A549 (cell line): Measurements from ENCODE around the gene MXD4.

Source experiments
- CEBPB ChIP-seq, 2 experiments: fragments of >200 bp in 1 of 2; sonication (Bioruptor Twin) in 1 of 2; formaldehyde crosslinking in 1 of 2; IDR thresholded peaks; 2 replicates each; pipeline ENCODE4 v1.6.1; 2012 to 2016
- EP300 ChIP-seq, 2 experiments: fragments of >200 bp; sonication (Bioruptor Twin); formaldehyde crosslinking; IDR thresholded peaks; 2 replicates in 1 of 2; 3 replicates in 1 of 2; pipeline ENCODE4 v1.6.1; 2016 to 2017
- MAX ChIP-seq: IDR thresholded peaks from 2 replicates; pipeline ENCODE4 v1.6.1; 2012
- MAZ ChIP-seq: fragments of 150-350 bp; IDR thresholded peaks from 2 replicates; pipeline ENCODE4 v1.6.1; 2014; ENCODE audit warnings: antibody characterized with exemption, low read depth, low read length, borderline replicate concordance
- PHF8 ChIP-seq: fragments of 200-600 bp; sonication (generic); IDR thresholded peaks from 2 replicates; pipeline ENCODE4 v1.6.1; 2016; ENCODE audit warnings: low read depth, mild to moderate bottlenecking, antibody characterized with exemption, moderate library complexity, borderline replicate concordance
- POLR2A ChIP-seq: IDR thresholded peaks from 2 replicates; pipeline ENCODE4 v1.6.1; 2012; ENCODE audit warnings: mild to moderate bottlenecking, low read length
- POLR2AphosphoS2 ChIP-seq: conservative IDR thresholded peaks from 2 replicates; pipeline ENCODE4 v1.6.1; 2012; ENCODE audit warnings: low read length, improper control_type of control experiment, inconsistent platforms
- REST ChIP-seq: fragments of 200-600 bp; sonication (generic); IDR thresholded peaks from 2 replicates; pipeline ENCODE4 v1.6.1; 2016; ENCODE audit warnings: antibody characterized with exemption, mild to moderate bottlenecking, moderate library complexity
- TF ChIP-seq, protein P1 (sequence below): fragments of >200 bp; sonication (Bioruptor Twin); formaldehyde crosslinking; IDR thresholded peaks from 3 replicates; pipeline ENCODE4 v1.5.1; 2016
- TF ChIP-seq, protein P2 (sequence below): fragments of 250-450 bp; sonication (Bioruptor Pico); IDR thresholded peaks from 2 replicates; pipeline ENCODE4 v1.5.0; 2021; ENCODE audit warnings: mild to moderate bottlenecking, moderate library complexity, borderline replicate concordance

GRCh38 chr4:2247128-2248043, 14.5 kb downstream of the MXD4 start:
- TF ChIP-seq, protein P1, sequence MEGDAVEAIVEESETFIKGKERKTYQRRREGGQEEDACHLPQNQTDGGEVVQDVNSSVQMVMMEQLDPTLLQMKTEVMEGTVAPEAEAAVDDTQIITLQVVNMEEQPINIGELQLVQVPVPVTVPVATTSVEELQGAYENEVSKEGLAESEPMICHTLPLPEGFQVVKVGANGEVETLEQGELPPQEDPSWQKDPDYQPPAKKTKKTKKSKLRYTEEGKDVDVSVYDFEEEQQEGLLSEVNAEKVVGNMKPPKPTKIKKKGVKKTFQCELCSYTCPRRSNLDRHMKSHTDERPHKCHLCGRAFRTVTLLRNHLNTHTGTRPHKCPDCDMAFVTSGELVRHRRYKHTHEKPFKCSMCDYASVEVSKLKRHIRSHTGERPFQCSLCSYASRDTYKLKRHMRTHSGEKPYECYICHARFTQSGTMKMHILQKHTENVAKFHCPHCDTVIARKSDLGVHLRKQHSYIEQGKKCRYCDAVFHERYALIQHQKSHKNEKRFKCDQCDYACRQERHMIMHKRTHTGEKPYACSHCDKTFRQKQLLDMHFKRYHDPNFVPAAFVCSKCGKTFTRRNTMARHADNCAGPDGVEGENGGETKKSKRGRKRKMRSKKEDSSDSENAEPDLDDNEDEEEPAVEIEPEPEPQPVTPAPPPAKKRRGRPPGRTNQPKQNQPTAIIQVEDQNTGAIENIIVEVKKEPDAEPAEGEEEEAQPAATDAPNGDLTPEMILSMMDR = no peak
- TF ChIP-seq POLR2A (no peak), PHF8 (no peak), REST (no peak), CEBPB (IDR thresholded peaks at IDR 0.05) (no peak), EP300 (IDR thresholded peaks at IDR 0.05) (no peak), MAX (no peak), MAZ (no peak), POLR2AphosphoS2 (no peak)
- TF ChIP-seq, protein P2, sequence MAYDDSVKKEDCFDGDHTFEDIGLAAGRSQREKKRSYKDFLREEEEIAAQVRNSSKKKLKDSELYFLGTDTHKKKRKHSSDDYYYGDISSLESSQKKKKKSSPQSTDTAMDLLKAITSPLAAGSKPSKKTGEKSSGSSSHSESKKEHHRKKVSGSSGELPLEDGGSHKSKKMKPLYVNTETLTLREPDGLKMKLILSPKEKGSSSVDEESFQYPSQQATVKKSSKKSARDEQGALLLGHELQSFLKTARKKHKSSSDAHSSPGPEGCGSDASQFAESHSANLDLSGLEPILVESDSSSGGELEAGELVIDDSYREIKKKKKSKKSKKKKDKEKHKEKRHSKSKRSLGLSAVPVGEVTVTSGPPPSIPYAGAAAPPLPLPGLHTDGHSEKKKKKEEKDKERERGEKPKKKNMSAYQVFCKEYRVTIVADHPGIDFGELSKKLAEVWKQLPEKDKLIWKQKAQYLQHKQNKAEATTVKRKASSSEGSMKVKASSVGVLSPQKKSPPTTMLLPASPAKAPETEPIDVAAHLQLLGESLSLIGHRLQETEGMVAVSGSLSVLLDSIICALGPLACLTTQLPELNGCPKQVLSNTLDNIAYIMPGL = no peak
